ENCODE measurements around the gene ATP6V1F. TPM values are rescaled to one million over a fixed set of nuclear protein-coding genes. Genes with fewer than 3 reads are reported as not detected.

Gene ATP6V1F
- total and polyA plus RNA-seq, 2 experiments from 2014 or later = 96.5 to 243 TPM

- H3K9me3 ChIP-seq (ENCODE audit: low read depth) = no peaks in the 10 kb centered on the region
- no peaks in the 10 kb centered on the region for H3K9me2 ChIP-seq (ENCODE audit: insufficient read depth)
- in situ Hi-C loops (cut with MboI) = loop anchor here (25.0 kb wide), 1 partner anchor 263 kb away; no protein-coding TSS in a partner anchor
- no peak for DNase-seq
- H4K20me1 ChIP-seq (ENCODE audit: insufficient read depth) = no peaks in the 10 kb centered on the region
- no peaks in the 10 kb centered on the region for H3K4me1 ChIP-seq (ENCODE audit: insufficient read depth)
- H3K4me2 ChIP-seq (ENCODE audit: unreplicated experiment) = no peak overlapping the region
- no peak overlapping the region for H3K9ac ChIP-seq
- H3F3A ChIP-seq (ENCODE audit: insufficient read depth) = 0 out of 2 replicates have a peak, but pooled peaks cover 4% of the 10 kb centered on the region
- TF ChIP-seq EZH2 (IDR thresholded peaks at IDR 0.05; ENCODE audit: insufficient read depth, poor library complexity, severe bottlenecking) = no peak
- no peak for TF ChIP-seq EZH2phosphoT487 (IDR thresholded peaks at IDR 0.05; ENCODE audit: insufficient read depth, low read depth)
- H3K27me3 ChIP-seq (replicated peaks; ENCODE audit: insufficient read depth) = no peaks in the 10 kb centered on the region; the same call in 1 of the 2 replicates
- no peak overlapping the region for H3K4me3 ChIP-seq
- H3K27ac ChIP-seq = no peak overlapping the region
- H3K36me3 ChIP-seq (ENCODE audit: low read depth) = no peaks in the 10 kb centered on the region
- no peak overlapping the region for H2AFZ ChIP-seq
- 58 to 64% methylated on average over 8 of the region's 8 CpGs for WGBS, 2 experiments (ENCODE audit: low coverage in 1 of 2, low lambda C conversion rate in 2 of 2, missing lambda C conversion rate in 2 of 2)
- no peaks in the 10 kb centered on the region for H3K79me2 ChIP-seq (ENCODE audit: insufficient read depth)
These were observed 12.9 kb downstream of the ATP6V1F start for GRCh38 chr7:128875523-128875948.

- Histone ChIP-seq H2AFZ (no peak overlapping the region), H3K4me3 (no peak overlapping the region), H3K27ac (no peak overlapping the region), H3K9me3 (ENCODE audit: low read depth) (no peaks in the 10 kb centered on the region), H3K9ac (no peak overlapping the region), H3K4me1 (ENCODE audit: insufficient read depth) (no peaks in the 10 kb centered on the region), H3K79me2 (ENCODE audit: insufficient read depth) (no peaks in the 10 kb centered on the region), H4K20me1 (ENCODE audit: insufficient read depth) (no peaks in the 10 kb centered on the region), H3K36me3 (ENCODE audit: low read depth) (no peaks in the 10 kb centered on the region), H3K9me2 (ENCODE audit: insufficient read depth) (no peaks in the 10 kb centered on the region), H3F3A (ENCODE audit: insufficient read depth) (0 out of 2 replicates have a peak, but pooled peaks cover 4% of the 10 kb centered on the region), H3K27me3 (replicated peaks; ENCODE audit: insufficient read depth) (no peaks in the 10 kb centered on the region; the same call in 1 of the 2 replicates), H3K4me2 (ENCODE audit: unreplicated experiment) (no peak overlapping the region)
- TF ChIP-seq EZH2 (IDR thresholded peaks at IDR 0.05; ENCODE audit: insufficient read depth, poor library complexity, severe bottlenecking) (no peak), EZH2phosphoT487 (IDR thresholded peaks at IDR 0.05; ENCODE audit: insufficient read depth, low read depth) (no peak)
- WGBS, 2 experiments (ENCODE audit: low coverage in 1 of 2, low lambda C conversion rate in 2 of 2, missing lambda C conversion rate in 2 of 2) = 69 to 72% methylated on average over 3 of the region's 3 CpGs
- no peak for DNase-seq
- in situ Hi-C loops (cut with MboI) = loop anchor here (25.0 kb wide), 1 partner anchor 264 kb away; no protein-coding TSS in a partner anchor
These were observed 13.5 kb downstream of the ATP6V1F start for GRCh38 chr7:128876127-128876526.

- no peaks in the 10 kb centered on the region for H3K4me1 ChIP-seq (ENCODE audit: insufficient read depth)
- no peak for DNase-seq
- no peaks in the 10 kb centered on the region for H3K9me3 ChIP-seq (ENCODE audit: low read depth)
- H3K4me2 ChIP-seq (ENCODE audit: unreplicated experiment) = no peak overlapping the region
- no peaks in the 10 kb centered on the region; the same call in 1 of the 2 replicates for H3K27me3 ChIP-seq (replicated peaks; ENCODE audit: insufficient read depth)
- H3K4me3 ChIP-seq = no peak overlapping the region
- 81 to 89% methylated on average over 5 of the region's 5 CpGs for WGBS, 2 experiments (ENCODE audit: low coverage in 1 of 2, low lambda C conversion rate in 2 of 2, missing lambda C conversion rate in 2 of 2)
- in situ Hi-C loops (cut with MboI) = loop anchor here (25.0 kb wide), 1 partner anchor 264 kb away; no protein-coding TSS in a partner anchor
- H3K9ac ChIP-seq = no peak overlapping the region
- H4K20me1 ChIP-seq (ENCODE audit: insufficient read depth) = no peaks in the 10 kb centered on the region
- H2AFZ ChIP-seq = no peak overlapping the region
- H3K27ac ChIP-seq = no peak overlapping the region
- H3K36me3 ChIP-seq (ENCODE audit: low read depth) = no peaks in the 10 kb centered on the region
- no peaks in the 10 kb centered on the region for H3K9me2 ChIP-seq (ENCODE audit: insufficient read depth)
- TF ChIP-seq EZH2phosphoT487 (IDR thresholded peaks at IDR 0.05; ENCODE audit: insufficient read depth, low read depth) = no peak
- TF ChIP-seq EZH2 (IDR thresholded peaks at IDR 0.05; ENCODE audit: insufficient read depth, poor library complexity, severe bottlenecking) = no peak
- H3K79me2 ChIP-seq (ENCODE audit: insufficient read depth) = no peaks in the 10 kb centered on the region
- 0 out of 2 replicates have a peak, but pooled peaks cover 1% of the 10 kb centered on the region for H3F3A ChIP-seq (ENCODE audit: insufficient read depth)
These were observed 13.9 kb downstream of the ATP6V1F start for GRCh38 chr7:128876586-128876977.

GRCh38 chr7:128876978-128877755, 14.5 kb downstream of the ATP6V1F start:
- Histone ChIP-seq H3K4me3 (no peak overlapping the region), H3K27me3 (replicated peaks; ENCODE audit: insufficient read depth) (no peaks in the 10 kb centered on the region), H3K4me1 (ENCODE audit: insufficient read depth) (no peaks in the 10 kb centered on the region), H3K4me2 (ENCODE audit: unreplicated experiment) (no peak overlapping the region), H3K27ac (no peak overlapping the region), H3K9ac (no peak overlapping the region), H2AFZ (no peak overlapping the region), H3K9me3 (ENCODE audit: low read depth) (no peaks in the 10 kb centered on the region), H3K9me2 (ENCODE audit: insufficient read depth) (no peaks in the 10 kb centered on the region), H3F3A (ENCODE audit: insufficient read depth) (no peaks in the 10 kb centered on the region), H3K79me2 (ENCODE audit: insufficient read depth) (no peaks in the 10 kb centered on the region), H3K36me3 (ENCODE audit: low read depth) (no peaks in the 10 kb centered on the region), H4K20me1 (ENCODE audit: insufficient read depth) (no peaks in the 10 kb centered on the region)
- DNase-seq = no peak
- in situ Hi-C loops (cut with MboI) = loop anchor here (25.0 kb wide), 1 partner anchor 265 kb away; no protein-coding TSS in a partner anchor
- TF ChIP-seq EZH2phosphoT487 (IDR thresholded peaks at IDR 0.05; ENCODE audit: insufficient read depth, low read depth) (no peak), EZH2 (IDR thresholded peaks at IDR 0.05; ENCODE audit: insufficient read depth, poor library complexity, severe bottlenecking) (no peak)
- 82 to 84% methylated on average over 24 to 32 of the region's 32 CpGs for WGBS, 2 experiments (ENCODE audit: low coverage in 1 of 2, low lambda C conversion rate in 2 of 2, missing lambda C conversion rate in 2 of 2)

All from GM23248 (cell line).